K562 treated with DMSO at 1 percent for 24 hours (cell line): ENCODE data around the gene LCE1A. TPM values are rescaled to one million over a fixed set of nuclear protein-coding genes. Genes with fewer than 3 reads are reported as not detected.

ENCODE experiments used
- total RNA-seq: library from RNA; unstranded; fragments of 300-600 nt; gene quantifications from 2 replicates; pipeline ENCODE4 v1.2.3, GENCODE V29; 2022; ENCODE audit warnings: low read depth; ENCODE audit not compliant: insufficient read depth

LCE1A gene, protein sequence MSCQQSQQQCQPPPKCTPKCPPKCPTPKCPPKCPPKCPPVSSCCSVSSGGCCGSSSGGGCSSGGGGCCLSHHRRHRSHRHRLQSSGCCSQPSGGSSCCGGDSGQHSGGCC
- total RNA-seq, result not detected in 2 replicates

DNA sequence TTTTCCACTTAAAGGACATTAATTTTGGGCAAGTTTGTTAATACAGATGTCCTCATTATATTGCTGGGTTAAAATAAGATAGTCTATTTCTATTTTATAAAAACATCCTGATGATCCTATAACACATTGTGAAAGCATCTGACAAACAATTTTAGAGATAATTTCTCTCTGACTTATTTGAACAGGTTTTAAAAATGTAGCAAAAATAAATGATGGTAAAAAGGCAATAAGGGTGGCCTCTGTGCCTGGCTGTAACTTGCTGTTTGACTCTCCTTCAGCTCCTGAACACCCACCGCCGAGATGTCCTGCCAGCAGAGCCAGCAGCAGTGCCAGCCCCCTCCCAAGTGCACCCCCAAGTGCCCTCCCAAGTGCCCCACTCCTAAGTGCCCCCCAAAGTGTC lies at the start of gene LCE1A:
TSS of gene LCE1A (plus strand) at position 301 of the 400 bp plus-strand sequence. CDS start at position 301, 0 bp downstream.

DNA sequence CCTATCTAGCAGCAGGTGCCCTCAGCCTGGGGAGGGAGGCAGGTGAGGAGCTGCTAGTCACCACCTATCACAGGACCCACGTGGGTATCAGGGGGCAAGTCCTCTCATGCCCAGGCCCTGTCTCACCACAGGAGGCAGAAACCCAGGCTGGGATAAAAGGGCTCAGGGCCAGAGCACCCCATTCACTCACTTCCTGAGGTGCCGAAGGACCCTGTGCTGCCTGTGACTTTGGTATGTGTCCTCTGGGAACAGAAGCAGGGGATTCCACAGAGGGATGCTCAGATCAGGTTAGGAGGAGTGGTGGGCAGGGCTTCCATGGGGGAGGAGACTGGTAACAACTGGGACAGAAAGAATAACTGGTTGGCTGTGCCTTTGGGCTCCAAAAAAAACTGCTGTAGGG lies 41.2 kb upstream of the LCE1A start, which contains the start of gene LCE1E:
TSS of gene LCE1E (plus strand) at position 181 of the 400 bp plus-strand sequence. CDS start 1,043 bp downstream, outside the sequence.

DNA sequence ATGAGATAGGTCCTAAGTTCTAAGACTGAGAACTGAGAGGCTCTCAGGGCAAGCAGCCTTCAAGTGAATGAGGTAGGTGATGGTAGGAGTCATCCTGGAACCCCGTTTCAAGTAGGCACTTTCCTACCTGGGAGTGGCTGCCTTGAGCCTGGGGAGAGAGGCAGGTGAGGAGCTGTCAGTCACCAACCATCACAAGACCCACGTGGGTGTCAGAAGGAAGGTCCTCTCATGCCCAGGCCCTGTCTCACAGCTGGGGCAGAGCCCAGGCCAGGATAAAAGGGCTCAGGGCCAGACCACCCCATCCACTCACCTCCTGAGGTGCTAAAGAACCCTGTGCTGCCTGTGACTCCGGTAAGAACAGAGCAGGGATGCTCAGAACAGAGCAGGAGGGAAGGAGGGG lies 30.9 kb upstream of the LCE1A start, which contains the start of gene LCE1D:
TSS of gene LCE1D (plus strand) at position 301 of the 400 bp plus-strand sequence. CDS start 1,074 bp downstream, outside the sequence.

DNA sequence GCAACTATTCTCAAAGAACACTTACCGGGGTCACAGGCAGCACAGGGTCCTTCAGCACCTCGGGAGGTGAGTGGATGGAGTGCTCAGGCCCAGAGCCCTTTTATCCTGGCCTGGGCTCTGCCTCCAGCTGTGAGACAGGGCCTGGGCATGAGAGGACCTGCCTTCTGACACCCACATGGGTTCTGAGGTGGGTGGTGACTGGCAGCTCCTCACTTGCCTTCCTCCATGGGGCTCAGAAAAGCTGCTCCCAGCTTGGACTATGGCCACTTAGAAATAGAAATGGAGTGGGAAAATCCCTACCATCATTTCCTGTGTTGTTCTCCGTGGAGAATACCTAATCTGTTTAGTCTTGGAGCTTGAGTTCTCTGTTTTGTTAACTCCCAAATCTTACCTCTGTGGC lies 20.7 kb upstream of the LCE1A start, which contains the start of gene LCE1C:
TSS of gene LCE1C (minus strand) at position 76 of the 400 bp plus-strand sequence. CDS start 1,173 bp downstream, outside the sequence.

DNA sequence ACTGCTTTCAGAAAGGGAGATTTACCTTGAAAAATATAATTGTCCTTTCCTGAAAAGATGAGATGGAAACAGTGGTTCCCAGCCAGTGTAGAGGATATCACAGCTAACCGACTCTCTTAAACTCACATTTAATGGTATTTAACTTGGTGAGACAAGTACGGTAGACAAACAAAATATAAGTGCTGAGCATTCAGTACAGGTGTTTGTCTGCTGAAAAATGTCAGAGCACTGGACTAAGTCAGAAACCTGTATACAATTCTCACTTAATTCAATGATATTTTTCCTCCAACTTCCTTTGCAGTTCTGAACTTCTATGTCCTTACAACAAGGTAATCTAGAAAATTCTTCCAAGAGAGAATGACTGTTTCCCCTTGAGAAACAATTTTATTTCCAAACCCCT lies 15.6 kb upstream of the LCE1A start, which contains the start of gene LCE1B:
TSS of gene LCE1B (plus strand) at position 301 of the 400 bp plus-strand sequence. CDS start 476 bp downstream, outside the sequence.

DNA sequence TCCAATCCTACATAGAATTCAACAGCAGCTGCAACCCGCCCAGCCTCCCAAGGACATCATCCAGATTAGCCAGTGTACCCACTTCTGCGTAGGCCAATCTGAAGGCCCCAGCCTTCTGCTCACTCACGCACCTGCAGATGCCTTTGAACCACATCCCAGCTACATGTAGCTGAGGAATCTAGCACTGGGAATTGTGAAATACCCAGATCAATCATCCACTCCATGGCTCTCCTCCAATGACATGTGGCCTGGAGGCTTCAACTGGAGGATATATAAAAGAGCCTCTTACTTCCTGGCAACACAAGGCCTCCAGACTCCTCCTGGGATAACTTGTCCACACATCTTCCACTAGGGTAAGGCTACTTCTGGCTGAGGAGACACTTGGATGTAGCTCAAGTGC lies 15.3 kb downstream of the LCE1A start, which contains the start of gene LCE6A:
TSS of gene LCE6A (plus strand) at position 301 of the 400 bp plus-strand sequence. CDS start 665 bp downstream, outside the sequence.

DNA sequence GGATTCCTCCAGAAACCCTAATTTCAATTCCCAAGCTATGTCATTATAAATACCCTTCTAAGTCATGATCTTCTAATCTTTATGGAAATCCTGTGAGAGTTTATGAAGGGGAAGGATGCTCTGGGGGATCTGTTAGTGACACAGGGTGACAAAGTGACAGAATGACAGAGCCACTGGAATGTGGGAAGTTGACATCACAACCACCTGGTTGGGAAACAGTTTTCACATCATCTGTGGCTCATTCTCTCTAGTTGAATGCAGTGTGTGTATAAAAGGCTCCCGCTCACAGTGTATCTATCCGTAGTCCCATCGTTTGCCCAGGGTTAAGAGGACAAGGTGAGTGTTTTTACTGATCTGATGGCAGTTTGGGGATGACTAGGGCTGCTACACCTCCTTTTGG lies 32.4 kb downstream of the LCE1A start, which contains the start of gene LCE7A:
TSS of gene LCE7A (plus strand) at position 301 of the 400 bp plus-strand sequence. CDS start 702 bp downstream, outside the sequence.

Other genes starting within 250 kb of the LCE1A start
- not detected in 2 replicates for gene LCE3D, start 247.0 kb upstream of the LCE1A start, total RNA-seq
- not detected in 2 replicates for gene LCE3C, start 227.2 kb upstream of the LCE1A start, total RNA-seq
- not detected in 2 replicates for gene LCE3B, start 213.7 kb upstream of the LCE1A start, total RNA-seq
- gene LCE3A, start 204.4 kb upstream of the LCE1A start, total RNA-seq, result not detected in 2 replicates
- gene LCE2D, start 164.1 kb upstream of the LCE1A start, total RNA-seq, result not detected in 2 replicates
- gene LCE2C, start 152.2 kb upstream of the LCE1A start, total RNA-seq, result not detected in 2 replicates
- not detected in 2 replicates for gene LCE2B, start 141.3 kb upstream of the LCE1A start, total RNA-seq
- not detected in 2 replicates for gene LCE2A, start 129.1 kb upstream of the LCE1A start, total RNA-seq
- not detected in 2 replicates for gene LCE4A, start 119.3 kb upstream of the LCE1A start, total RNA-seq
- not detected in 2 replicates for gene KPRP, start 69.4 kb upstream of the LCE1A start, total RNA-seq
- gene LCE1F, start 52.3 kb upstream of the LCE1A start, total RNA-seq, result not detected in 2 replicates
- gene LCE1E, start 41.2 kb upstream of the LCE1A start, total RNA-seq, result not detected in 2 replicates
- not detected in 2 replicates for gene LCE1D, start 30.8 kb upstream of the LCE1A start, total RNA-seq
- gene LCE1C, start 20.8 kb upstream of the LCE1A start, total RNA-seq, result not detected in 2 replicates
- gene LCE1B, start 15.5 kb upstream of the LCE1A start, total RNA-seq, result not detected in 2 replicates
- not detected in 2 replicates for gene LCE6A, start 15.4 kb downstream of the LCE1A start, total RNA-seq
- not detected in 2 replicates for gene LCE7A, start 32.5 kb downstream of the LCE1A start, total RNA-seq
- gene SMCP, start 50.8 kb downstream of the LCE1A start, total RNA-seq, result not detected in 2 replicates
- gene IVL, start 81.1 kb downstream of the LCE1A start, total RNA-seq, result not detected in 2 replicates
- not detected in 2 replicates for gene SPRR5, start 119.7 kb downstream of the LCE1A start, total RNA-seq
- gene SPRR4, start 143.2 kb downstream of the LCE1A start, total RNA-seq, result not detected in 2 replicates
- not detected in 2 replicates for gene SPRR1A, start 156.6 kb downstream of the LCE1A start, total RNA-seq
- gene SPRR3, start 174.3 kb downstream of the LCE1A start, total RNA-seq, result not detected in 2 replicates
- not detected in 2 replicates for gene SPRR1B, start 203.7 kb downstream of the LCE1A start, total RNA-seq
- gene SPRR2D, start 213.6 kb downstream of the LCE1A start, total RNA-seq, result 13.6 and 13.7 TPM in 2 replicates
- gene SPRR2A, start 230.0 kb downstream of the LCE1A start, total RNA-seq, result not detected in 2 replicates
- not detected in 2 replicates for gene SPRR2B, start 244.1 kb downstream of the LCE1A start, total RNA-seq